NCI-H2196 treated with DMSO at 0.1 percent for 48 hours (cell line): Measurements from ENCODE around the gene PLEKHA7.
A peak's percentile ranks its signal among the peaks of the same experiment; 100 is the strongest.

Experiments
- DNase-seq: peaks from one replicate; lab custom pipeline; 2025; ENCODE audit not compliant: unreplicated experiment; lab: John Stamatoyannopoulos, UW

Gene PLEKHA7

GRCh38 chr11:16793009-16793408 is 221.2 kb downstream of the PLEKHA7 start:
- DNase-seq: no peak

GRCh38 chr11:16792426-16792825 is 221.8 kb downstream of the PLEKHA7 start:
- DNase-seq: no peak

- no peak for DNase-seq
These were observed 222.8 kb downstream of the PLEKHA7 start for GRCh38 chr11:16791191-16791961.

- DNase-seq: no peak
These were observed 223.6 kb downstream of the PLEKHA7 start for GRCh38 chr11:16790486-16791190.

- no peak for DNase-seq
These were observed 224.4 kb downstream of the PLEKHA7 start for GRCh38 chr11:16789560-16790485.

GRCh38 chr11:16789063-16789420 is 225.2 kb downstream of the PLEKHA7 start:
- no peak for DNase-seq

GRCh38 chr11:16788141-16789062 is 225.8 kb downstream of the PLEKHA7 start:
- peak; percentile 38 for DNase-seq

GRCh38 chr11:16787035-16787742 is 227.0 kb downstream of the PLEKHA7 start:
- no peak for DNase-seq

GRCh38 chr11:16786131-16786530 is 228.1 kb downstream of the PLEKHA7 start:
- no peak for DNase-seq

GRCh38 chr11:16785520-16786128 is 228.6 kb downstream of the PLEKHA7 start:
- peak; percentile 55 for DNase-seq

GRCh38 chr11:16784666-16785065 is 229.5 kb downstream of the PLEKHA7 start:
- no peak for DNase-seq

GRCh38 chr11:16784097-16784496 is 230.1 kb downstream of the PLEKHA7 start:
- no peak for DNase-seq

GRCh38 chr11:16783321-16783801 is 230.9 kb downstream of the PLEKHA7 start:
- DNase-seq: no peak

GRCh38 chr11:16781936-16782919 is 232.0 kb downstream of the PLEKHA7 start:
- DNase-seq: no peak

GRCh38 chr11:16780698-16781550 is 233.3 kb downstream of the PLEKHA7 start:
- DNase-seq: no peak

- no peak for DNase-seq
These were observed 234.1 kb downstream of the PLEKHA7 start for GRCh38 chr11:16780146-16780545.

- DNase-seq: no peak
These were observed 234.8 kb downstream of the PLEKHA7 start for GRCh38 chr11:16779436-16779835.
